OCI-LY1 (cell line): ENCODE data around the gene CIC.

Source experiments
- H2AFZ ChIP-seq: fragments of 200-600 bp; sonication (generic), shearing (Covaris generic); 2 replicates; pipeline ENCODE4 v1.6.0; 2014; ENCODE audit warnings: antibody characterized with exemption, mild to moderate bottlenecking, low read length
- H3F3A ChIP-seq: fragments of 200-600 bp; sonication (generic), shearing (Covaris generic); 2 replicates; pipeline ENCODE4 v1.6.0; 2014; ENCODE audit warnings: mild to moderate bottlenecking, antibody characterized with exemption, low read length, moderate library complexity; ENCODE audit not compliant: insufficient read depth
- H3K27ac ChIP-seq: fragments of 200-600 bp; sonication (generic); 2 replicates; pipeline ENCODE4 v1.5.1; 2014; ENCODE audit warnings: low read length, mixed run types, mild to moderate bottlenecking, low read depth; ENCODE audit not compliant: poor library complexity, severe bottlenecking
- H3K27me3 ChIP-seq: fragments of 200-600 bp; sonication (generic); 2 replicates; pipeline ENCODE4 v1.6.0; 2014; ENCODE audit warnings: antibody characterized with exemption, mild to moderate bottlenecking, low read length, moderate library complexity; ENCODE audit not compliant: insufficient read depth
- H3K36me3 ChIP-seq: fragments of 200-600 bp; sonication (generic); 2 replicates; pipeline ENCODE4 v1.6.1; 2014; ENCODE audit warnings: mild to moderate bottlenecking, antibody characterized with exemption, low read length, moderate library complexity, mixed read lengths; ENCODE audit not compliant: insufficient read depth
- H3K4me1 ChIP-seq: fragments of 200-600 bp; sonication (generic); 2 replicates; pipeline ENCODE4 v1.5.1; 2014; ENCODE audit warnings: mild to moderate bottlenecking, low read length, moderate library complexity; ENCODE audit not compliant: insufficient read depth, severe bottlenecking
- H3K4me2 ChIP-seq: fragments of 200-600 bp; sonication (generic), shearing (Covaris generic); 2 replicates; pipeline ENCODE4 v1.6.1; 2014; ENCODE audit warnings: low read length
- H3K4me3 ChIP-seq: fragments of 200-600 bp; sonication (generic); 2 replicates; pipeline ENCODE4 v1.5.1; 2014; ENCODE audit warnings: low read length, low read depth, mild to moderate bottlenecking, mixed read lengths; ENCODE audit not compliant: poor library complexity, severe bottlenecking
- H3K79me2 ChIP-seq: fragments of 200-600 bp; shearing (Covaris generic); 2 replicates; pipeline ENCODE4 v1.6.1; 2016; ENCODE audit warnings: mixed run types, low read length, mixed read lengths; ENCODE audit not compliant: insufficient read depth
- H3K9ac ChIP-seq: fragments of 200-600 bp; sonication (generic), shearing (Covaris generic); 2 replicates; pipeline ENCODE4 v1.6.1; 2014; ENCODE audit warnings: mild to moderate bottlenecking, low read length, mixed read lengths
- H3K9me2 ChIP-seq: fragments of 200-600 bp; sonication (generic), shearing (Covaris generic); 2 replicates; pipeline ENCODE4 v1.6.1; 2014; ENCODE audit warnings: low read depth, mild to moderate bottlenecking, low read length, mixed read lengths
- H3K9me3 ChIP-seq: fragments of 200-600 bp; shearing (Covaris generic); 2 replicates; pipeline ENCODE4 v1.6.1; 2014; ENCODE audit warnings: low read length, mixed read lengths
- H4K20me1 ChIP-seq: fragments of 200-600 bp; sonication (generic), shearing (Covaris generic); 2 replicates; pipeline ENCODE4 v1.6.0; 2016; ENCODE audit warnings: mild to moderate bottlenecking, low read length; ENCODE audit not compliant: insufficient read depth
- CTCF ChIP-seq: fragments of 200-600 bp; sonication (generic), shearing (Covaris generic); IDR thresholded peaks from 2 replicates; pipeline ENCODE4 v1.5.1; 2017; ENCODE audit warnings: mild to moderate bottlenecking, antibody characterized with exemption, low read length, moderate library complexity, mixed read lengths
- EZH2 ChIP-seq: fragments of 200-600 bp; sonication (generic), shearing (Covaris generic); IDR thresholded peaks from 2 replicates; pipeline ENCODE4 v1.8.0; 2017; ENCODE audit warnings: borderline replicate concordance, mixed run types, mild to moderate bottlenecking, antibody characterized with exemption, low read length, moderate library complexity, mixed read lengths

The CIC gene

GRCh38 chr19:42317535-42317934, 48.5 kb downstream of the CIC start:
- H3F3A ChIP-seq: no peaks in the 10 kb centered on the region
- peak overlapping the region; percentile 88 for H3K27ac ChIP-seq
- H3K9ac ChIP-seq: peak overlapping the region; percentile 68
- peak overlapping the region; percentile 79 for H3K4me2 ChIP-seq
- 0 out of 2 replicates have a peak overlapping the region, but pooled peaks have one; percentile 48 for H2AFZ ChIP-seq
- TF ChIP-seq EZH2: no peak
- peak; percentile 55 for TF ChIP-seq CTCF
- no peaks in the 10 kb centered on the region for H4K20me1 ChIP-seq
- no peaks in the 10 kb centered on the region for H3K79me2 ChIP-seq
- peak overlapping the region; percentile 51 for H3K4me3 ChIP-seq
- no peaks in the 10 kb centered on the region for H3K36me3 ChIP-seq
- H3K4me1 ChIP-seq: peaks cover 31% of the 10 kb centered on the region
- H3K27me3 ChIP-seq: no peaks in the 10 kb centered on the region
- no peaks in the 10 kb centered on the region for H3K9me3 ChIP-seq
- H3K9me2 ChIP-seq: no peaks in the 10 kb centered on the region

- peaks cover 34% of the 10 kb centered on the region for H3K4me1 ChIP-seq
- no peaks in the 10 kb centered on the region for H3K27me3 ChIP-seq
- no peaks in the 10 kb centered on the region for H4K20me1 ChIP-seq
- no peak overlapping the region for H2AFZ ChIP-seq
- H3K4me2 ChIP-seq: no peak overlapping the region
- H3K27ac ChIP-seq: no peak overlapping the region
- no peak overlapping the region for H3K9ac ChIP-seq
- H3F3A ChIP-seq: no peaks in the 10 kb centered on the region
- H3K36me3 ChIP-seq: no peaks in the 10 kb centered on the region
- no peaks in the 10 kb centered on the region for H3K9me3 ChIP-seq
- TF ChIP-seq CTCF: no peak
- no peak for TF ChIP-seq EZH2
- no peaks in the 10 kb centered on the region for H3K9me2 ChIP-seq
- H3K4me3 ChIP-seq: no peak overlapping the region
- H3K79me2 ChIP-seq: no peaks in the 10 kb centered on the region
Observed at GRCh38 chr19:42322305-42322704, 53.3 kb downstream of the CIC start.

- no peak overlapping the region for H3K4me2 ChIP-seq
Observed at GRCh38 chr19:42323473-42323851, 54.4 kb downstream of the CIC start.

More at GRCh38 chr19:42323473-42323851, 54.4 kb downstream of the CIC start:
- Histone ChIP-seq H3K9ac (no peak overlapping the region), H3K9me3 (no peaks in the 10 kb centered on the region), H3K4me1 (peaks cover 29% of the 10 kb centered on the region), H3K9me2 (no peaks in the 10 kb centered on the region), H3K27me3 (no peaks in the 10 kb centered on the region), H3K36me3 (no peaks in the 10 kb centered on the region), H3K27ac (no peak overlapping the region), H3F3A (no peaks in the 10 kb centered on the region), H3K79me2 (no peaks in the 10 kb centered on the region), H3K4me3 (no peak overlapping the region), H4K20me1 (no peaks in the 10 kb centered on the region), H2AFZ (no peak overlapping the region)
- TF ChIP-seq EZH2: no peak
- no peak for TF ChIP-seq CTCF
